NOMO-1 treated with DMSO at 0.1 percent for 48 hours (cell line): ENCODE results near the gene ATP1A3.

ENCODE experiments used
- DNase-seq: peaks from one replicate; lab custom pipeline; 2025; ENCODE audit not compliant: unreplicated experiment; lab: John Stamatoyannopoulos, UW

Gene ATP1A3

DNA sequence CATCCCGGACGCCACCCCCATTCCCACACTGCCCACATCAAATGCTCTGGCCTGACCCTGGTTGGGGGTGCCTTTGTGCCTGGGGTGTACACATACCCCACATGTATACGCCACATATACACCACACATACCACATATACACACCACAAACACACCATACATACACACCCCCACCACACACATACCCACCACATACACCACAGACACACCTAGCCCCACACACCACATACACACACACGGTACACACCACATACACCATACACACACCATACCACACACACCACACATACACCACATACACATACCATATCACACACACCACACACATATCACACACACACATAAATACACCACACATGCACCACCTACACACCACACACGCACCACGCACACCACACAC, 75.9 kb downstream of the ATP1A3 start:
- no peak for DNase-seq

DNA sequence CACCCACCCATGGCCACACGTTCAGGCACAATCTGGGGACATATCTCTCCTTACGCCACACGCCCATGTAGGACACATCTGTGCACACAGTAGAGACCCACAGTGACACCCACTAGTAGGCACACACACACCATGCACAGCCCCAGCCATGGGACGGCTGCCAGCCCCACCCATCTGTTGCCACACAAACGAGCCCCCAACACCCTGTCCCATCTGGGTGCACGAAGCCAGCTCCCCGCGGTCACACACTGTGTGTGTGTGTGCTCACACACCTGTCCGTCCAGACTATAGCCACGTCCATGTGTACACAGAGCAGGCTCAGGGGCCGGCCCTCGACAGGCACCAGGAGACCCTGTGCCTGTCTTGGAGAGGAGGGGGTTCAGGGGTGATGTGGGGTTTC, 76.4 kb downstream of the ATP1A3 start:
- no peak for DNase-seq
